GM19395 (cell line): ENCODE measurements around the gene PPP2CA.
"Not testable (repeated sequence)": the region's sequence is repeated elsewhere in the genome, so short reads cannot be mapped to it uniquely, and the experiment has no call there.

Experiments
- ATAC-seq: cut with Tn5 transposase; IDR thresholded peaks from one replicate; pipeline ENCODE4 v1.9.1; 2021; ENCODE audit warnings: mild to moderate bottlenecking, moderate library complexity; ENCODE audit not compliant: unreplicated experiment

Gene PPP2CA

DNA sequence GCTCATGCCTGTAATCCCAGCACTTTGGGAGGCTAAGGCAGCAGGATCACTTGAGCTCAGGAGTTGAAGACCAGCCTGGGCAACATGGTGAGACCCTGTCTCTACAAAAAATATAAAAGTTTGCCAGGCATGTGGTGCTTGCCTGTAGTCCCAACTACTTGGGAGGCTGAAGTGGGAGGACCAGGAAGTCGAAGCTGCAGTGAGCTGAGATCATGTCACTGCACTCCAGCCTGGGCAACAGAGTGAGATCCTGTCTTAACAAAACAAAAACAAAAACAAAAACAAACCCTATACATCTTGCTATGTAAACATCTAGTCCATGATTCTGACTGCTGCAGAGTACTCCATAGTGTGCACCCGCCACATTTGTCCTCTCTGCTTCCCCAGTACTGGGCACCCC is 19.8 kb upstream of the PPP2CA start:
- ATAC-seq = no peak

GRCh38 chr5:134245101-134245604 is 19.3 kb upstream of the PPP2CA start:
- no peak for ATAC-seq

GRCh38 chr5:134242146-134242545 is 16.3 kb upstream of the PPP2CA start:
- no peak for ATAC-seq

- no peak for ATAC-seq
These were observed 14.6 kb upstream of the PPP2CA start for GRCh38 chr5:134240421-134240962.

GRCh38 chr5:134236820-134237219 is 10.9 kb upstream of the PPP2CA start:
- no peak for ATAC-seq

DNA sequence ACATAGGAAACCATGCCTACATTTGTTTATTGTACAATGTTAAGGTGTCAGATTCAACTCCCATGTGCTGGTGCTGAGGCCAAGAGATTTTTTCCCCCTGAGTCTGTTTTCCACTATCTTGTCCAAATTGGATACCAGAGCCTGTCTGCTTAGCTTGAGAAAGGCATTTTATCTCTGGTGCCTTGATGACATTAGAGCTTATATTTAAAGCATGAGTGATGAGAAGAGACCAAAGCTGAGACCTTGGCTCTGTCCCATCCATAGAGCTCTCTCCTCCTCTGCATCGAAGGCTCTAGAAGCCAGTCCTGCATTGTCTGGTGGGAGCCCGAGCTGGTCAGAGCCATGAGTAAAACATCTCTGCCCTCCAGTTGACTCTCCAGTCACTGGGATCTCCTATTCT is 10.4 kb upstream of the PPP2CA start:
- ATAC-seq = no peak

GRCh38 chr5:134228624-134229023 is 2.8 kb upstream of the PPP2CA start:
- ATAC-seq = no peak

DNA sequence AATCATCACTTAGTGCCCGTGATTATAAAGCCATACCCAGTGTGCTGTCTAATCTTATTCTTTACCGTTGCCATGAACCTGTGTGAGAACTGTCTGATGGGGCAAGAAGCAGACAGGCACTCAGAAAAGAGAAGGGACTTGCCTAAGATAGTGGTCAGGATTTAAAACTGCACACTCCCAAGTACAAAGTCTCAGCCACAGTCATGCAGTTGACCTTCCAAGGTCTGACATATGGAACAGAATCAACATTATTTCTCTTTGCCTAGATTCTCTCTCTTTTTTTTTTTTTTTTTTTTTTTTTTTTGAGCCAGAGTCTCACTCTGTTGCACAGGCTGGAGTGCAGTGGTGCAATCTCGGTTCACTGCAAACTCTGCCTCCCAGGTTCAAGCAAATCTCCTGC is 1.9 kb upstream of the PPP2CA start:
- no peak for ATAC-seq

DNA sequence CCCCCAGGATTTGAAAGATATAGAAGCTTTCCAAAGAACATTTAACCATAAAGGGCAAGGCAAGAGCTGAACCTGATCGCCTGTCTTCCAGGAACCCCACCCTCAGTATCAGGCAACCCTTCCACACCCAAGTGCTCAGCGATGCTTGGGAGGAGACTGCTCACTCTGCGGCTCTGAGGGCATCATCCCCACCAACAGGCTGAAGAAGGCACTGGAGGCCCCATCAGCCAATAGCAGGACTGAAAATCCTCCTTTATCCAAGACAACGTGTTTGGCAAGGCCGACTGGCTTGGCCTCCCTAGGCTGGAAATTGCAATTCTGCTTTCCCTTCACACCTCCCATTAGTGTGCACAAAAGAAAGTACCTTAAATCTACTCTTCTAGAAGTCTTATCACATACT is 1.4 kb upstream of the PPP2CA start:
- no peak for ATAC-seq

DNA sequence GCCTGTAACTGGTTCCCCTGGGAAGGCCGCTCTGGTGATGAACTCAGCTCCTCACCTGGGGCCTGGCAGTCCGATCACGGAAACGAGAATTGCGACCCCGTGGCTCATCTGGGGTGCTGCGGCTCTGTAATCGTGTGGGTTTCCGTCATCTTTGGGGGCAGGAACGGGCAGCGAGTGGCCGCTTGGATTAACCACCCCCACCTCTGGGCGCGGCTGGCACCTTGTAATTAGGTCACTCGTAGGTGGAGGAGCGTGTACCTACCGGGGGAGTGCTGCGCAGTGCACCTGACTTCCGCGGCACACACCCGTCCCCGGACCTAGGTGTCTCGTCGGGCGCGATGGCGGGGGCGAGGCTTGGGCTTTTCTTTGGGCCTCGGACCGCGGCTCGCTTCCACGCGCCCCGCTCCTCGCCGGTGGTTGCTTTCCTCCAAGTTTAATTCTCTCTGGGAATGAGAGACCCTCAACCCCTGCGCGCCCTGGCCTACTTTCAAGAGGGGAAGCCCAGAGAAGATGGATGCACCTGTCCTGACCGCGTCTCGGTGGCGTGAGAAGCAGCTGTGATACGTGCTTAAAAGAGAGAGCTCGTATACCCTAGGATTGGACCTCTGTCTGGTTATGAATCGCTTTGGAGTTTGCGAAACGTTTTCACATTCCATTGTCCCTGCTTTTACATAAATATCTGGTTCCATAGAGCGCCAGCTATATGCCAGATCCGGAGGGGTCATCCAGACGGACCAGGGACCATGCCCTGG is 744 bp upstream of the PPP2CA start:
- no peak for ATAC-seq

GRCh38 chr5:134224888-134225779 is 739 bp downstream of the PPP2CA start:
- peak; percentile 43 for ATAC-seq

GRCh38 chr5:134223406-134224248 is 2.2 kb downstream of the PPP2CA start:
- ATAC-seq = no peak

DNA sequence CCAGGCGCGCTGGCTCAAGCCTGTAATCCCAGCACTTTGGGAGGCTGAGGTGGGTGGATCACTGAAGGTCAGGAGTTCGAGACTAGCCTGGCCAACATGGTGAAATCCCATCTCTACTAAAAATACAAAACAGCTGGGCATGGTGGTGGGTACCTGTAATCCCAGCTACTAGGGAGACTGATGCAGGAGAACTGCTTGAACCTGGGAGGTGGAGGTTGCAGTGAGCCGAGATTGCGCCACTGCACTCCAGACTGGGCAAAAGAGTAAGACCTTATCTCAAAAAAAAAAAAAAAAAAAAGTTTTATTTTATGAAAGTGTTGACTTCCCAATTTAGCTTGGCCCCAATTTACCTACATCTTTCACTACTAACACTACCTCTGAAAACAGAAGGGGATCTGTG is 4.2 kb downstream of the PPP2CA start:
- ATAC-seq = not testable (repeated sequence)

DNA sequence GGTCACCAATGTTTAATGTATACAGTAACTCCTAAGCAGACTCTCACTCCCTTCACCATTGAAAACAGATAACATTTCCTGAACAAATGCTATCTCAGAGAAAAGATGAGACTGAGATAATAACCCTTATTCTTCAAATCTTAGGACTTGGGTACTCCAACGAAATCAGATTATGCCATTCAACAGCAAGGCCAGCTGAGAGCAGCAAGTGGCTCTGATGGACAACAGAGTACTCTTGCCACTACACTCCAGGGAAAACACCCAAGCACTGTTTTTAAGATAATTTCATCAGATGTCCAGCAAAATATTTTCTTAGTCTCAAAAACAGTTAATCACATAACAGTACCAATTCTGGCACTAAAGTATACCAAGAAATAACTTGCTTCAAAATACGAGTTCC is 10.1 kb downstream of the PPP2CA start:
- no peak for ATAC-seq

GRCh38 chr5:134211263-134212031 is 14.4 kb downstream of the PPP2CA start:
- ATAC-seq = not testable (repeated sequence)

- ATAC-seq = no peak
These were observed 16.2 kb downstream of the PPP2CA start for GRCh38 chr5:134209477-134210245.

- ATAC-seq = no peak
These were observed 18.2 kb downstream of the PPP2CA start for GRCh38 chr5:134207696-134208095.

- ATAC-seq = no peak
These were observed 19.2 kb downstream of the PPP2CA start for GRCh38 chr5:134206627-134207160.

- no peak for ATAC-seq
These were observed 21.3 kb downstream of the PPP2CA start for GRCh38 chr5:134204575-134204974.
